ENCODE data around the gene HEG1.
"Not testable (repeated sequence)": the region's sequence is repeated elsewhere in the genome, so short reads cannot be mapped to it uniquely, and the experiment has no call there.

Gene HEG1

GRCh38 chr3:124960698-124961097 is 95.1 kb downstream of the HEG1 start:
- H3K27me3 ChIP-seq (ENCODE audit: insufficient read depth, low read depth), result no peaks in the 10 kb centered on the region
- no peaks in the 10 kb centered on the region for H3K79me2 ChIP-seq (ENCODE audit: insufficient read depth, low read depth)
- no peaks in the 10 kb centered on the region for H3K36me3 ChIP-seq (ENCODE audit: insufficient read depth)
- TF ChIP-seq, protein P1, sequence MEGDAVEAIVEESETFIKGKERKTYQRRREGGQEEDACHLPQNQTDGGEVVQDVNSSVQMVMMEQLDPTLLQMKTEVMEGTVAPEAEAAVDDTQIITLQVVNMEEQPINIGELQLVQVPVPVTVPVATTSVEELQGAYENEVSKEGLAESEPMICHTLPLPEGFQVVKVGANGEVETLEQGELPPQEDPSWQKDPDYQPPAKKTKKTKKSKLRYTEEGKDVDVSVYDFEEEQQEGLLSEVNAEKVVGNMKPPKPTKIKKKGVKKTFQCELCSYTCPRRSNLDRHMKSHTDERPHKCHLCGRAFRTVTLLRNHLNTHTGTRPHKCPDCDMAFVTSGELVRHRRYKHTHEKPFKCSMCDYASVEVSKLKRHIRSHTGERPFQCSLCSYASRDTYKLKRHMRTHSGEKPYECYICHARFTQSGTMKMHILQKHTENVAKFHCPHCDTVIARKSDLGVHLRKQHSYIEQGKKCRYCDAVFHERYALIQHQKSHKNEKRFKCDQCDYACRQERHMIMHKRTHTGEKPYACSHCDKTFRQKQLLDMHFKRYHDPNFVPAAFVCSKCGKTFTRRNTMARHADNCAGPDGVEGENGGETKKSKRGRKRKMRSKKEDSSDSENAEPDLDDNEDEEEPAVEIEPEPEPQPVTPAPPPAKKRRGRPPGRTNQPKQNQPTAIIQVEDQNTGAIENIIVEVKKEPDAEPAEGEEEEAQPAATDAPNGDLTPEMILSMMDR (conservative IDR thresholded peaks at IDR 0.05; ENCODE audit: low read depth, low read length), result no peak
- no peak overlapping the region for H3K4me3 ChIP-seq (IDR thresholded peaks at IDR 0.05; ENCODE audit: insufficient read depth, low read depth, low read length)
- no peak overlapping the region for H2AFZ ChIP-seq (ENCODE audit: low read depth)
- H3K4me1 ChIP-seq (ENCODE audit: low read depth, poor library complexity, severe bottlenecking), result no peaks in the 10 kb centered on the region
- no peak overlapping the region for H3K4me2 ChIP-seq
- no peak overlapping the region for H3K9ac ChIP-seq
- no peak overlapping the region for H3K27ac ChIP-seq
- H4K20me1 ChIP-seq (ENCODE audit: insufficient read depth), result no peaks in the 10 kb centered on the region

GRCh38 chr3:124960105-124960504 is 95.7 kb downstream of the HEG1 start:
- H3K79me2 ChIP-seq (ENCODE audit: insufficient read depth, low read depth), result no peaks in the 10 kb centered on the region
- H4K20me1 ChIP-seq (ENCODE audit: insufficient read depth), result no peaks in the 10 kb centered on the region
- no peaks in the 10 kb centered on the region for H3K36me3 ChIP-seq (ENCODE audit: insufficient read depth)
- H3K9ac ChIP-seq, result no peak overlapping the region
- H3K4me3 ChIP-seq (IDR thresholded peaks at IDR 0.05; ENCODE audit: insufficient read depth, low read depth, low read length), result no peak overlapping the region
- no peaks in the 10 kb centered on the region for H3K4me1 ChIP-seq (ENCODE audit: low read depth, poor library complexity, severe bottlenecking)
- TF ChIP-seq, protein P1 (conservative IDR thresholded peaks at IDR 0.05; ENCODE audit: low read depth, low read length), result no peak
- no peak overlapping the region for H3K4me2 ChIP-seq
- H3K27me3 ChIP-seq (ENCODE audit: insufficient read depth, low read depth), result no peaks in the 10 kb centered on the region
- H2AFZ ChIP-seq (ENCODE audit: low read depth), result no peak overlapping the region
- no peak overlapping the region for H3K27ac ChIP-seq

GRCh38 chr3:124957951-124958350 is 97.8 kb downstream of the HEG1 start:
- not testable (repeated sequence) for H3K4me1 ChIP-seq (ENCODE audit: low read depth, poor library complexity, severe bottlenecking)

GRCh38 chr3:124952282-124952855 is 103.4 kb downstream of the HEG1 start:
- no peaks in the 10 kb centered on the region for H3K4me1 ChIP-seq (ENCODE audit: low read depth, poor library complexity, severe bottlenecking)
- H3K4me3 ChIP-seq (IDR thresholded peaks at IDR 0.05; ENCODE audit: insufficient read depth, low read depth, low read length), result no peak overlapping the region
- H4K20me1 ChIP-seq (ENCODE audit: insufficient read depth), result no peaks in the 10 kb centered on the region
- no peaks in the 10 kb centered on the region for H3K27me3 ChIP-seq (ENCODE audit: insufficient read depth, low read depth)
- no peaks in the 10 kb centered on the region for H3K36me3 ChIP-seq (ENCODE audit: insufficient read depth)
- TF ChIP-seq, protein P1 (conservative IDR thresholded peaks at IDR 0.05; ENCODE audit: low read depth, low read length), result no peak
- H3K4me2 ChIP-seq, result no peak overlapping the region
- H3K79me2 ChIP-seq (ENCODE audit: insufficient read depth, low read depth), result no peaks in the 10 kb centered on the region
- H3K9ac ChIP-seq, result no peak overlapping the region
- no peak overlapping the region for H3K27ac ChIP-seq
- no peak overlapping the region for H2AFZ ChIP-seq (ENCODE audit: low read depth)

More at GRCh38 chr3:124957951-124958350, 97.8 kb downstream of the HEG1 start:
- not testable (repeated sequence) for H4K20me1 ChIP-seq (ENCODE audit: insufficient read depth); H3K4me3 ChIP-seq (IDR thresholded peaks at IDR 0.05; ENCODE audit: insufficient read depth, low read depth, low read length); H3K27ac ChIP-seq; H3K9ac ChIP-seq; H3K27me3 ChIP-seq (ENCODE audit: insufficient read depth, low read depth); H3K79me2 ChIP-seq (ENCODE audit: insufficient read depth, low read depth); H2AFZ ChIP-seq (ENCODE audit: low read depth); H3K36me3 ChIP-seq (ENCODE audit: insufficient read depth); H3K4me2 ChIP-seq

DNA sequence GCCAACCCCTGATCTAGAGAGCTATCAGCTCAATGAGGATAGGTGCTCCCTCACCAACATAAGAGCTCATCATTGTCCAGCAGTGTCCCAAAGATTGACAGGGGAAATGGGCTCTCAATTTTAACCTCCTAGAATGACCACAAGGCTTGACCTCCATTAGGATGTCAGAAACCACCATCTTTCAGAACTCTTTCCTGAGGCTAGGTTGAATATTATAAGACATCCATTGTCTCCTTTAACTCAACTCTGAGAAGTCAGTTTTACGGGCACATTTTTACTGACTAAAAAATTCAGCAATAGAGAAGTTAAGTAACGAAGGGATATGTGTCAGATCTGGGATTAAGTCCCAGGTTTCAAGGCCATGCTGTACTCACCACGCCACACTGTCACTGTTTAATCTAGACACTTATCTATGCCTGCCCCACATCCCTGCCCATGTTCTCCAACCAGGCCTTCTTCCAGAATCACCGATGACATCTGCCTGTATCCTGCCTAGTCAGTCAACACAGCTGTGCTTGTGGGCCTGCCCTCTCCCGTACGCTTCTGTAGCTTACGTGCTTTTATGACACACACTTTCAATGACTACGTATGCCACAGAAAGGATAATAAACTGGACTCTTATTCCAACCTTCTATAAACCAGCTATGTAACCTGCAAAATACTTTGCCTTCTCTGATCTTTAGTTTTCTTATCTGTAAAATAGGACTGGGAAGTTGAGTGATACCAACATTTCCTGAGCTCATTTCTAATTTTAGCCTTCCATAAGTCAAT is 104.1 kb downstream of the HEG1 start:
- no peak overlapping the region for H3K9ac ChIP-seq
- H4K20me1 ChIP-seq (ENCODE audit: insufficient read depth), result no peaks in the 10 kb centered on the region
- H3K4me1 ChIP-seq (ENCODE audit: low read depth, poor library complexity, severe bottlenecking), result no peaks in the 10 kb centered on the region
- H3K79me2 ChIP-seq (ENCODE audit: insufficient read depth, low read depth), result no peaks in the 10 kb centered on the region
- H3K27me3 ChIP-seq (ENCODE audit: insufficient read depth, low read depth), result no peaks in the 10 kb centered on the region
- no peak overlapping the region for H2AFZ ChIP-seq (ENCODE audit: low read depth)
- no peak overlapping the region for H3K4me2 ChIP-seq
- H3K4me3 ChIP-seq (IDR thresholded peaks at IDR 0.05; ENCODE audit: insufficient read depth, low read depth, low read length), result no peak overlapping the region
- TF ChIP-seq, protein P1 (conservative IDR thresholded peaks at IDR 0.05; ENCODE audit: low read depth, low read length), result no peak
- no peaks in the 10 kb centered on the region for H3K36me3 ChIP-seq (ENCODE audit: insufficient read depth)
- H3K27ac ChIP-seq, result no peak overlapping the region

Data from KMS-11 (cell line).